OCI-LY3 (cell line): Measurements from ENCODE around the gene TMEM239.

Source experiments
- CTCF ChIP-seq: fragments of 200-600, 300-600 bp; sonication (generic); IDR thresholded peaks from 2 replicates; pipeline ENCODE4 v1.5.1; 2014; ENCODE audit warnings: antibody characterized with exemption, low read length, low read depth
- EZH2phosphoT487 ChIP-seq: fragments of 200-600 bp; shearing (Covaris generic); IDR thresholded peaks from 2 replicates; pipeline ENCODE4 v1.6.1; 2018; ENCODE audit warnings: antibody characterized with exemption, mixed run types, low read depth

- no peak for TF ChIP-seq CTCF
- TF ChIP-seq EZH2phosphoT487: no peak
Observed at GRCh38 chr20:2768632-2769015, 47.5 kb upstream of the TMEM239 start.
